Gastroesophageal sphincter (tissue), 4 donors: Measurements from ENCODE around the gene RPTN. TPM values are rescaled to one million over a fixed set of nuclear protein-coding genes. Genes with fewer than 3 reads are reported as not detected.
A peak's percentile ranks its signal among the peaks of the same experiment; 100 is the strongest.

Experiments
- ATAC-seq: fragments of 150-250 bp; one replicate; pipeline ENCODE4 v1.9.1; 2016; ENCODE audit warnings: mild to moderate bottlenecking, moderate library complexity
- H3K27ac ChIP-seq, 4 donors: fragments of 200-600 bp; sonication (generic) in 3 of 4; 1 replicate in 3 of 4; 2 replicates in 1 of 4; pipeline ENCODE4 v1.5.1; 2016 to 2019
- H3K27me3 ChIP-seq: fragments of 200-600 bp; sonication (generic); one replicate; pipeline ENCODE4 v1.5.1; 2019
- H3K36me3 ChIP-seq, 2 donors: fragments of 200-600 bp; sonication (generic); one replicate each; pipeline ENCODE4 v1.5.1; 2019; ENCODE audit warnings: control low read depth in 1 of 2
- H3K4me1 ChIP-seq, 3 donors: fragments of 200-600 bp; sonication (generic); 1 replicate in 2 of 3; 2 replicates in 1 of 3; pipeline ENCODE4 v1.5.1; 2016 to 2019; ENCODE audit warnings: control low read depth in 2 of 3
- H3K4me3 ChIP-seq, 2 donors: fragments of 200-600 bp; sonication (generic); one replicate each; pipeline ENCODE4 v1.5.1; 2019; ENCODE audit warnings: mild to moderate bottlenecking in 1 of 2, moderate library complexity in 1 of 2
- H3K9me3 ChIP-seq, 3 donors: fragments of 200-600 bp; sonication (generic); one replicate each; pipeline ENCODE4 v1.5.1; 2017 to 2019; ENCODE audit warnings: control low read depth in 2 of 3
- EP300 ChIP-seq: sonication (generic); formaldehyde crosslinking; IDR thresholded peaks from one replicate; pipeline ENCODE4 v1.6.1; 2017; ENCODE audit warnings: antibody characterized with exemption, mild to moderate bottlenecking
- POLR2A ChIP-seq, 2 donors: fragments of 450-650 bp; IDR thresholded peaks; one replicate each; pipeline ENCODE4 v1.6.1; 2017; ENCODE audit warnings: antibody characterized with exemption in 2 of 2, mild to moderate bottlenecking in 2 of 2, moderate library complexity in 1 of 2
- POLR2AphosphoS5 ChIP-seq: sonication (generic); formaldehyde crosslinking; IDR thresholded peaks from one replicate; pipeline ENCODE4 v1.6.1; 2017; ENCODE audit warnings: antibody characterized with exemption
- WGBS, 2 donors: methylation state at CpG; one replicate each; pipeline ENCODE4 v1.1.5; 2018; ENCODE audit warnings: low coverage in 1 of 2; 5-methylcytosine and 5-hydroxymethylcytosine counted together
- total RNA-seq, 4 donors: library from RNA; depleted of rRNA; stranded (reverse); fragments of >200 nt; gene quantifications; one replicate each; pipeline ENCODE4 v1.1.0, GENCODE V29; 2016
- TF ChIP-seq, protein P1 (sequence below), 4 experiments: fragments of 200-600 bp in 2 of 4; fragments of 450-650 bp in 2 of 4; sonication (generic) in 1 of 4; IDR thresholded peaks; one replicate each; pipeline ENCODE4 v1.5.1; 2017 to 2019; ENCODE audit warnings: antibody characterized with exemption in 4 of 4, mild to moderate bottlenecking in 2 of 4, moderate library complexity in 2 of 4

The RPTN gene
- total RNA-seq, 4 donors from 2014 or later: not detected

DNA sequence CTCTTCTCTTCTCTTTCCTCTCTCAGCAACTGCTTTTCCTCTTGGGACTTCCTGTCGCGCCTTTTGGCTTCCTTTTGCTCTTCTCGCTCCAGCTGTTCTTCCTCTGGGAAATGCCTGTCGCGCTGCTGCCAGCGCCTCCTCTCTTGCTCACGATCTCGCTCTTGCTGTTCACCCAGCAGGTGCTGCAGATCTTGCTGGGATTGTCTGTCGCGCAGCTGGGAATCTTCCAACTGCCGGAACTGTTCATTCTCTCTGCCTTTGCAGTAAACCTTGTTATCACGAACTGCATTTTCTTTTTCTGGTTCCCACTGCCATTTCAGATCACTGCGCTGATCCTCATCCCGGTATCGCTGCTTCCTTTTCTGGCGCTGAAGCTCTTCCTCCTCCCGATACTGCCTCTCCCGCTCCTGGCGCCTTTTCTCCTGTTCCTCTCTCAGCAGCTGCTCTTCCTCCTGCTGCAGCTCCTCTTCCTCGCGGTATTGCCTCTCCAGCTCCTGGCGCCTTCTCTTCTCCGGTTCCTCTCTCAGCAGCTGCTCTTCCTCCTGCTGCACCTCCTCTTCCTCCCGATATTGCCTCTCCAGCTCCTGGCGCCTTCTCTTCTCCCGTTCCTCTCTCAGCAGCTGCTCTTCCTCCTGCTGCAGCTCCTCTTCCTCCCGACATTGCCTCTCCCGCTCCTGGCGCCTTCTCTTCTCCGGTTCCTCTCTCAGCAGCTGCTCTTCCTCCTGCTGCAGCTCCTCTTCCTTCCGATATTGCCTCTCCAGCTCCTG is 49.6 kb downstream of the RPTN start:
- TF ChIP-seq POLR2A (IDR thresholded peaks at IDR 0.05) (no peak), EP300 (no peak)
- Histone ChIP-seq H3K4me1 (peaks cover 0 to 55% (median 28%) of the 10 kb centered on the region in 3 donors), H3K36me3 (no peaks in the 10 kb centered on the region), H3K27me3 (peaks cover 100% of the 10 kb centered on the region), H3K27ac (no peak overlapping the region), H3K9me3 (peaks cover 0 to 23% (median 0%) of the 10 kb centered on the region in 3 donors), H3K4me3 (peak overlapping the region in 1 of 2 donors; percentile 54)
- 8 to 21% methylated on average over 26 to 31 of the region's 31 CpGs for WGBS, 2 donors
- ATAC-seq: no peak

DNA sequence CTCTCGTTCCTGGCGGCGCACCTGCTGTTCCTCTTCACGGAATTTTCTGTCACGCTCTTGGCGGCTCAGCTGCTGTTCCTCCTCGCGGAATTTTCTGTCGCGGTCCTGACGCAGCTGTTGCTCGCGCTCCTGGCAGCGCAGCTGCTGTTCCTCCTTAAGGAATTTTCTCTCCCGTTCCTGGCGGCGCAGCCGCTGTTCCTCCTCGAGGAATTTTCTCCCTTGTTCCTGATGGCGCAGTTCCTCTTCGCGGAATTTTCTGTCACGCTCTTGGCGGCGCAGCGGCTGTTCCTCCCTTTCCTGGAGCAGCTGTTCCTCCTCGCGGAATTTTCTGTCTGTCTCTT is 50.2 kb downstream of the RPTN start:
- WGBS, 2 donors: 16 to 17% methylated on average over 24 to 28 of the region's 28 CpGs
- no peak for ATAC-seq
- peak overlapping the region in 1 of 2 donors; percentile 54 for H3K4me3 ChIP-seq
- peaks cover 0 to 23% (median 0%) of the 10 kb centered on the region in 3 donors for H3K9me3 ChIP-seq
- no peak for TF ChIP-seq POLR2AphosphoS5
- TF ChIP-seq, protein P1, sequence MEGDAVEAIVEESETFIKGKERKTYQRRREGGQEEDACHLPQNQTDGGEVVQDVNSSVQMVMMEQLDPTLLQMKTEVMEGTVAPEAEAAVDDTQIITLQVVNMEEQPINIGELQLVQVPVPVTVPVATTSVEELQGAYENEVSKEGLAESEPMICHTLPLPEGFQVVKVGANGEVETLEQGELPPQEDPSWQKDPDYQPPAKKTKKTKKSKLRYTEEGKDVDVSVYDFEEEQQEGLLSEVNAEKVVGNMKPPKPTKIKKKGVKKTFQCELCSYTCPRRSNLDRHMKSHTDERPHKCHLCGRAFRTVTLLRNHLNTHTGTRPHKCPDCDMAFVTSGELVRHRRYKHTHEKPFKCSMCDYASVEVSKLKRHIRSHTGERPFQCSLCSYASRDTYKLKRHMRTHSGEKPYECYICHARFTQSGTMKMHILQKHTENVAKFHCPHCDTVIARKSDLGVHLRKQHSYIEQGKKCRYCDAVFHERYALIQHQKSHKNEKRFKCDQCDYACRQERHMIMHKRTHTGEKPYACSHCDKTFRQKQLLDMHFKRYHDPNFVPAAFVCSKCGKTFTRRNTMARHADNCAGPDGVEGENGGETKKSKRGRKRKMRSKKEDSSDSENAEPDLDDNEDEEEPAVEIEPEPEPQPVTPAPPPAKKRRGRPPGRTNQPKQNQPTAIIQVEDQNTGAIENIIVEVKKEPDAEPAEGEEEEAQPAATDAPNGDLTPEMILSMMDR (IDR thresholded peaks at IDR 0.05): no peak
- no peak for TF ChIP-seq POLR2A (IDR thresholded peaks at IDR 0.05)
- TF ChIP-seq EP300: no peak
- H3K27me3 ChIP-seq: peaks cover 100% of the 10 kb centered on the region
- peaks cover 0 to 55% (median 28%) of the 10 kb centered on the region in 3 donors for H3K4me1 ChIP-seq
- H3K27ac ChIP-seq: no peak overlapping the region
- no peaks in the 10 kb centered on the region for H3K36me3 ChIP-seq

DNA sequence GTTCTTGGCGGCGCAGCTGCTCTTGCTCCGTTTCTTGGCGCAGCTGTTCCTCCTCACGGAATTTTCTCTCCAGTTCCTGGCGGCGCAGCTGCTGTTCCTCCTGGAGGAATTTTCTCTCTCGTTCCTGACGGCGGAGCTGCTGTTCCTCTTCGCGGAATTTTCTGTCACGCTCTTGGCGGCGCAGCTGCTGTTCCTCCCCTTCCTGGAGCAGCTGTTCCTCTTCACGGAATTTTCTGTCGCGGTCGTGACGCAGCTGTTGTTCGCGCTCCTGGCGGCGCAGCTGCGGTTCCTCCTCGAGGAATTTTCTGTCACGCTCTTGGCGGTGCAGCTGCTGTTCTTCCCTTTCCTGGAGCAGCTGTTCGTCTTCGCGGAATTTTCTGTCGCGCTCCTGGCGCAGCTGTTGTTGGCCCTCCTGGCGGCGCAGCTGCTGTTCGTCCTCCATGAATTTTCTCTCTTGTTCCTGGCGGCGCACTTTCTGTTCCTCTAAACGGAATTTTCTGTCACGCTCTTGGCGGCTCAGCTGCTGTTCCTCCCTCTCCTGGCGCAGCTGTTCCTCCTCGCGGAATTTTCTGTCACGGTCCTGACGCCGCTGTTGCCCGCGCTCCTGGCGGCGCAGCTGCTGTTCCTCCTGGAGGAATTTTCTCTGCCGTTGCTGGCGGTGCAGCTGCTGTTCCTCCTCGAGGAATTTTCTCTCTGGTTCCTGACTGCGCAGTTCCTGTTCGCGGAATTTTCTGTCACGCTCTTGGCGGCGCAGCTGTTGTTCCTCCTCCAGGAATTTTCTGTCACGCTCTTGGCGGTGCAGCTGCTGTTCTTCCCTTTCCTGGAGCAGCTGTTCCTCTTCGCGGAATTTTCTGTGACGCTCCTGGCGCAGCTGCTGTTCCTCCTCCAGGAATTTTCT is 50.8 kb downstream of the RPTN start:
- Histone ChIP-seq H3K27me3 (peaks cover 100% of the 10 kb centered on the region), H3K4me3 (peak overlapping the region in 1 of 2 donors; percentile 54), H3K4me1 (peaks cover 0 to 55% (median 28%) of the 10 kb centered on the region in 3 donors), H3K9me3 (peaks cover 0 to 23% (median 0%) of the 10 kb centered on the region in 3 donors), H3K27ac (no peak overlapping the region), H3K36me3 (no peaks in the 10 kb centered on the region)
- ATAC-seq: peak; percentile 19
- TF ChIP-seq, protein P1 (IDR thresholded peaks at IDR 0.05): no peak
- 6 to 10% methylated on average over 33 to 42 of the region's 67 CpGs for WGBS, 2 donors

DNA sequence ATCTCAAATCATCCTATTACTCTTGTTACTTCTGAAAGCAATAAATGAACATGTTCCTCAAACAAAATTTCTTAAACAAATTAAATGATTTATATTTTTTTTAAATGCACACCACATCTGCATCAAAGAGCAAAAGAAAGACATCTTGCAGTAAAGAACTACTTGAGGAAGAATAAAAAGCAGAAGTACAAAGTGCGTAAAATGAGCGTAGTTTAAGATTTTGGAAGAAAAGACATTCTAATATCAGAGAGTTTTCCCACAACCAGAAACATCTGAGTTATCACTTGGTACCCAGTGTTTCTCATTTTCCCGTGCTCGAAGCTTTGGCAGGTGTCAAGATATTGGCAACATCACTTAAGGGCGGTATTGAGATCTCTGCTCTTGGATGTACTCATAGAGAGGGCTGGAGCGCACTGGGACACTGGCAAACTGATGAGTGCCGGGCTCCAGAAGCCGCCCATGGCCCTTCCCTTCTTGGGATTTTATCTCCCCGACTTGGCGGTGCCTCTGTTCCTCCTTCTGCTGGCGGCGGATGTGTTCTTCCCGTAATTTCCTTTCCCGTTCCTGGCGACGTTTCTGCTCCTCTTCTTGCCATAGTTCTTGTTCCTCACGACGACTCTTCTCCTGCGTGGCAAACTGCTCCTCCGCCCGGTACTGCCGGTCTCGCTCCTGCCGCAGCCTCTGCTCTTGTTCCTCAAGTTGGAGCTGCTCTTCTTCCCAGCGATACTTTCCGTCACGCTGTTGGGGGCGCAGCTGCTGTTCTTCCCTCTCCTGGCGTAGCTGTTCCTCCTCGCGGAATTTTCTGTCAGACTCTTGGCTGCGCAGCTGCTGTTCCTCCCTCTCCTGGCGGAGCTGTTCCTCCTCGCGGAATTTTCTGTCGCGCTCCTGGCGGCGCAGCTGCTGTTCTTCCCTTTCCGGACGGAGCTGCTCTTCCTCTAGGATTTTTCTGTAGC is 51.7 kb downstream of the RPTN start:
- H3K4me3 ChIP-seq: peak overlapping the region in 1 of 2 donors; percentile 54
- WGBS, 2 donors: 19 to 22% methylated on average over 33 to 40 of the region's 41 CpGs
- peaks cover 0 to 23% (median 0%) of the 10 kb centered on the region in 3 donors for H3K9me3 ChIP-seq
- no peak for ATAC-seq
- TF ChIP-seq POLR2AphosphoS5: no peak
- TF ChIP-seq, protein P1 (IDR thresholded peaks at IDR 0.05): no peak
- TF ChIP-seq POLR2A (IDR thresholded peaks at IDR 0.05): no peak
- TF ChIP-seq EP300: no peak
- H3K36me3 ChIP-seq: no peaks in the 10 kb centered on the region
- no peak overlapping the region for H3K27ac ChIP-seq
- peaks cover 100% of the 10 kb centered on the region for H3K27me3 ChIP-seq
- peaks cover 0 to 49% (median 25%) of the 10 kb centered on the region in 3 donors for H3K4me1 ChIP-seq
